HCT116 (cell line): ENCODE data around the gene CPTP. TPM values are rescaled to one million over a fixed set of nuclear protein-coding genes. Genes with fewer than 3 reads are reported as not detected.

ENCODE experiments used
- ATAC-seq: fragments of 200-7000 bp; cut with Tn5 transposase; 2 replicates; pipeline ENCODE4 v1.9.1; 2020; ENCODE audit warnings: mild to moderate bottlenecking, moderate library complexity
- BruUV-seq: library from RNA; stranded (reverse); fragments of 400-500 nt; replicated peaks from 2 replicates; lab custom pipeline; 2021; lab: Mats Ljungman, UMichigan
- CTCF ChIA-PET: fragments of 300-600 bp; sonication (Branson Sonifier 250); formaldehyde crosslinking; loops from one replicate; lab custom pipeline; 2021; ENCODE audit warnings: antibody characterized with exemption; lab: Charles Lee
- POLR2A ChIA-PET: fragments of 300-600, 350-600 bp; sonication (Branson Sonifier 250); formaldehyde crosslinking; loops from one replicate; lab custom pipeline; 2021; ENCODE audit warnings: antibody characterized with exemption; lab: Charles Lee
- RAD21 ChIA-PET, 2 experiments: fragments of 300-600 bp; sonication (Branson Sonifier 250); formaldehyde crosslinking; loops; one replicate each; lab custom pipeline; 2023; ENCODE audit warnings: low total read pairs in 2 of 2; ENCODE audit not compliant: uncharacterized antibody in 2 of 2, unreplicated experiment in 2 of 2, low non-redundant PET in 1 of 2; lab: Charles Lee
- DNase-seq: peaks from one replicate; pipeline ENCODE4 v3.0.0-alpha.2; 2010; ENCODE audit warnings: low read depth, low spot score
- H2AFZ ChIP-seq: fragments of 200-600 bp; shearing (Covaris generic), sonication (generic); 2 replicates; pipeline ENCODE4 v1.6.1; 2017; ENCODE audit warnings: low read depth, mixed run types, mixed read lengths, antibody characterized with exemption, low read length; ENCODE audit not compliant: poor library complexity, severe bottlenecking
- H3K27ac ChIP-seq: 2 replicates; pipeline ENCODE4 v1.5.1; 2012; ENCODE audit warnings: low read depth, low read length
- H3K27me3 ChIP-seq: fragments of 200-600 bp; sonication (generic); 2 replicates; pipeline ENCODE4 v1.6.1; 2016; ENCODE audit warnings: mixed run types, low read length, mixed read lengths; ENCODE audit not compliant: insufficient read depth
- H3K36me3 ChIP-seq, 2 experiments: fragments of 200-500 bp in 1 of 2; fragments of 200-600 bp in 1 of 2; sonication (Bioruptor generic) in 1 of 2; sonication (generic) in 1 of 2; 2 replicates each; pipeline versions ENCODE4 v1.5.1 to v1.6.1; 2014 to 2016; ENCODE audit warnings: low read length in 2 of 2, inconsistent platforms in 1 of 2, mixed read lengths in 1 of 2, mixed run types in 1 of 2; ENCODE audit not compliant: insufficient read depth in 2 of 2, control insufficient read depth in 1 of 2
- H3K4me1 ChIP-seq, 2 experiments: fragments of 200-600 bp in 1 of 2; sonication (generic) in 1 of 2; 2 replicates each; pipeline versions ENCODE4 v1.5.1 to v1.6.1; 2012 to 2017; ENCODE audit warnings: low read length in 2 of 2, inconsistent platforms in 1 of 2, mild to moderate bottlenecking in 1 of 2, mixed read lengths in 1 of 2, mixed run types in 1 of 2, moderate library complexity in 1 of 2; ENCODE audit not compliant: insufficient read depth in 2 of 2, control insufficient read depth in 1 of 2
- H3K4me2 ChIP-seq: fragments of 200-600 bp; sonication (generic); 2 replicates; pipeline ENCODE4 v1.6.1; 2017; ENCODE audit warnings: mixed run types, low read length, mixed read lengths
- H3K4me3 ChIP-seq, 2 experiments: fragments of 200-600 bp in 1 of 2; sonication (generic) in 1 of 2; replicated peaks in 1 of 2; 2 replicates each; pipeline ENCODE4 v1.5.1; 2011 to 2016; ENCODE audit warnings: low read length in 2 of 2, control low read depth in 1 of 2, low read depth in 1 of 2, mild to moderate bottlenecking in 1 of 2, mixed read lengths in 1 of 2, mixed run types in 1 of 2
- H3K79me2 ChIP-seq: fragments of 200-600 bp; sonication (generic); 2 replicates; pipeline ENCODE4 v1.6.1; 2017; ENCODE audit warnings: mild to moderate bottlenecking, mixed run types, low read length, moderate library complexity, mixed read lengths; ENCODE audit not compliant: insufficient read depth
- H3K9ac ChIP-seq: fragments of 200-600 bp; sonication (generic); 2 replicates; pipeline ENCODE4 v1.6.1; 2016; ENCODE audit warnings: low read length, mixed read lengths
- H3K9me2 ChIP-seq: fragments of 200-600 bp; sonication (generic), shearing (Covaris generic); 2 replicates; pipeline ENCODE4 v1.6.1; 2017; ENCODE audit warnings: mixed run types, mild to moderate bottlenecking, moderate library complexity; ENCODE audit not compliant: insufficient read depth
- H3K9me3 ChIP-seq, 2 experiments: fragments of 200-500 bp in 1 of 2; fragments of 200-600 bp in 1 of 2; sonication (Bioruptor generic) in 1 of 2; sonication (generic) in 1 of 2; 2 replicates each; pipeline ENCODE4 v1.6.1; 2014 to 2017; ENCODE audit warnings: low read length in 2 of 2, mixed read lengths in 2 of 2, inconsistent platforms in 1 of 2, low read depth in 1 of 2, mild to moderate bottlenecking in 1 of 2, mixed run types in 1 of 2, moderate library complexity in 1 of 2; ENCODE audit not compliant: control insufficient read depth in 1 of 2, insufficient read depth in 1 of 2
- H4K20me1 ChIP-seq: fragments of 200-600 bp; sonication (generic), shearing (Covaris generic); 2 replicates; pipeline ENCODE4 v1.6.1; 2017; ENCODE audit warnings: mixed run types, mild to moderate bottlenecking, moderate library complexity; ENCODE audit not compliant: insufficient read depth
- ATF3 ChIP-seq: IDR thresholded peaks from 2 replicates; pipeline ENCODE4 v1.6.1; 2012
- CBX3 ChIP-seq: IDR thresholded peaks from 2 replicates; pipeline ENCODE4 v1.6.1; 2012; ENCODE audit warnings: low read depth
- CEBPB ChIP-seq: IDR thresholded peaks from 2 replicates; pipeline ENCODE4 v1.6.1; 2012; ENCODE audit warnings: low read depth
- EGR1 ChIP-seq: IDR thresholded peaks from 2 replicates; pipeline ENCODE4 v1.6.1; 2012; ENCODE audit warnings: low read depth
- JUND ChIP-seq: IDR thresholded peaks from 2 replicates; pipeline ENCODE4 v1.6.1; 2012
- POLR2AphosphoS5 ChIP-seq: IDR thresholded peaks from 2 replicates; pipeline ENCODE4 v1.6.1; 2011; ENCODE audit warnings: mild to moderate bottlenecking, low read depth, low read length, moderate library complexity
- RAD21 ChIP-seq: IDR thresholded peaks from 2 replicates; pipeline ENCODE4 v1.6.1; 2012; ENCODE audit warnings: low read depth, mild to moderate bottlenecking
- REST ChIP-seq: IDR thresholded peaks from 2 replicates; pipeline ENCODE4 v1.6.1; 2012; ENCODE audit warnings: low read depth
- YY1 ChIP-seq: IDR thresholded peaks from 2 replicates; pipeline ENCODE4 v1.6.1; 2011; ENCODE audit warnings: low read length, low read depth, moderate library complexity, mild to moderate bottlenecking; ENCODE audit not compliant: insufficient replicate concordance; ENCODE audit errors: extremely low read depth
- ZFX ChIP-seq: fragments of 450-650 bp; IDR thresholded peaks from 2 replicates; pipeline ENCODE4 v1.6.1; 2017
- intact Hi-C: fragments of 100-400 bp; cut with micrococcal nuclease; formaldehyde crosslinking; loops from 2 replicates; pipeline ENCODE4 v1.10.0; 2022
- total RNA-seq: library from RNA; stranded (reverse); gene quantifications from one replicate; pipeline ENCODE4 v1.2.1, GENCODE V29; 2021; ENCODE audit not compliant: unreplicated experiment
- TF ChIP-seq, protein P1 (sequence below): IDR thresholded peaks from 2 replicates; pipeline ENCODE4 v1.6.1; 2012

The CPTP gene
- total RNA-seq, 1 experiment from 2014 or later: 16.3 TPM

GRCh38 chr1:1359664-1360468 is 35.3 kb downstream of the CPTP start (continued):
- TF ChIP-seq EGR1: no peak

DNA sequence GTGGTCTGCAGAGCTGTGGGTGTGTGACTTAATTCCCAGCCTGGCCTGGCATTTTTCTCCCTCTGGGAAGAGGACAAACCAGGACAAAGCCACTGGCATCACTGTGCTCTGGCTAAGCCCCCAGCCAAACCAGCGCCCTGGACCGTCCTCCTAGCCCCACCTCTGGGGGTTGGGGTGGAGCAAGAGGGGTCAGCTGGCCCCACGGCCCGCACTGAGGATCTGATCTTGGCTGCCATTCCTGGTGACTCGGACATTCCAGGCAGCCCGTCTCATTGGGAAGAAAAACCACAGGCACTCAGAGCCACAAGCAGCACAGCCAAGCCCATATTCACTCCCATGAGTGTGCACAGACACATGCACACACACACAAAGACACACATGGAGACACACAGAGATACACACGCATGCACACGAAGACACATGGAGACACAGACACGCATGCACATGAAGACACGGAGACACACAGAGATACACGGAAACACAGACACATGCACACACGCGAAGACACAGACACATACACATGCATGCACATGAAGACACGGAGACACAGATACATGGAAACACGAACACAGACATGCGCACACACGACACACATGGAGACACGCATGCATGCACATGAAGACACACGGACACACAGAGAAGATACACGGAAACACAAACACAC is 36.0 kb downstream of the CPTP start:
- peak overlapping the region; percentile 49 for H3K27ac ChIP-seq
- H3K4me2 ChIP-seq: peak overlapping the region; percentile 68
- no peaks in the 10 kb centered on the region for H3K27me3 ChIP-seq
- H3K9ac ChIP-seq: peak overlapping the region; percentile 51
- ChIA-PET POLR2A (no interaction called here), RAD21 (interaction anchor here in 1 of 2 experiments (1.2 kb wide), 1 partner anchor 11 kb away, joined by 3 read pairs; no protein-coding TSS in a partner anchor), CTCF (no interaction called here)
- H3K9me3 ChIP-seq: no peaks in the 10 kb centered on the region
- no peaks in the 10 kb centered on the region for H3K36me3 ChIP-seq
- BruUV-seq: no TSS peak
- 0 out of 4 replicates have a peak overlapping the region, but pooled peaks of 1 of the 2 experiments have one; percentile 25 for H3K4me3 ChIP-seq
- no peaks in the 10 kb centered on the region for H3K79me2 ChIP-seq
- H3K4me1 ChIP-seq: peaks cover 24 to 54% of the 10 kb centered on the region in 2 experiments
- no peak overlapping the region for H2AFZ ChIP-seq
- H4K20me1 ChIP-seq: no peaks in the 10 kb centered on the region
- DNase-seq (peak; percentile 56), ATAC-seq (peak; percentile 82)
- TF ChIP-seq, protein P1, sequence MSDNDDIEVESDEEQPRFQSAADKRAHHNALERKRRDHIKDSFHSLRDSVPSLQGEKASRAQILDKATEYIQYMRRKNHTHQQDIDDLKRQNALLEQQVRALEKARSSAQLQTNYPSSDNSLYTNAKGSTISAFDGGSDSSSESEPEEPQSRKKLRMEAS: no peak
- TF ChIP-seq CBX3: no peak
- no peak for TF ChIP-seq CEBPB
- TF ChIP-seq EGR1: no peak
- peak; percentile 28; the same call in 1 of the 2 replicates for TF ChIP-seq POLR2AphosphoS5
- TF ChIP-seq ATF3: no peak
- TF ChIP-seq REST: no peak
- peak; percentile 36 for TF ChIP-seq YY1
- no peak for TF ChIP-seq RAD21
- TF ChIP-seq JUND: no peak; the same call in none of the 2 replicates
- no peak for TF ChIP-seq ZFX
- H3K9me2 ChIP-seq: no peaks in the 10 kb centered on the region
- intact Hi-C loops: no loop called here
